Vagina (tissue), 2 donors: ENCODE data around the gene TMTC1. TPM values are rescaled to one million over a fixed set of nuclear protein-coding genes. Genes with fewer than 3 reads are reported as not detected.

Experiments
- DNase-seq, 2 donors: peaks; one replicate each; pipeline ENCODE4 v3.0.0-alpha.2; 2017; ENCODE audit errors: extremely low spot score in 2 of 2
- H3K27ac ChIP-seq: fragments of 200-600 bp; sonication (generic); one replicate; pipeline ENCODE4 v1.5.1; 2019
- H3K27me3 ChIP-seq: fragments of 200-600 bp; sonication (generic); one replicate; pipeline ENCODE4 v1.5.1; 2019
- H3K36me3 ChIP-seq, 2 donors: fragments of 200-600 bp; sonication (generic); one replicate each; pipeline ENCODE4 v1.5.1; 2017 to 2019
- H3K4me1 ChIP-seq: fragments of 200-600 bp; sonication (generic); one replicate; pipeline ENCODE4 v1.5.1; 2019
- H3K4me3 ChIP-seq, 2 donors: fragments of 200-600 bp; sonication (generic); 1 replicate in 1 of 2; 2 replicates in 1 of 2; pipeline ENCODE4 v1.5.1; 2016 to 2019
- H3K9me3 ChIP-seq: fragments of 200-600 bp; sonication (generic); one replicate; pipeline ENCODE4 v1.5.1; 2019
- POLR2A ChIP-seq, 2 donors: fragments of 450-650 bp; IDR thresholded peaks; one replicate each; pipeline ENCODE4 v1.6.1; 2017; ENCODE audit warnings: antibody characterized with exemption in 2 of 2, mild to moderate bottlenecking in 2 of 2, moderate library complexity in 2 of 2
- POLR2AphosphoS5 ChIP-seq, 2 donors: sonication (generic); formaldehyde crosslinking; IDR thresholded peaks; one replicate each; pipeline ENCODE4 v1.9.0; 2017; ENCODE audit warnings: antibody characterized with exemption in 2 of 2, mild to moderate bottlenecking in 2 of 2, low read depth in 1 of 2; ENCODE audit not compliant: insufficient read depth in 1 of 2
- intact Hi-C: fragments of 100-400 bp; cut with DNase I; formaldehyde crosslinking; loops from one replicate; pipeline ENCODE4 v1.15.1; 2023
- total RNA-seq: library from RNA; depleted of rRNA; stranded (reverse); fragments of >200 nt; gene quantifications from one replicate; pipeline ENCODE4 v1.2.3, GENCODE V29; 2016
- TF ChIP-seq, protein P1 (sequence below), 3 experiments: fragments of 450-650 bp in 2 of 3; fragments of 200-600 bp in 1 of 3; sonication (generic) in 1 of 3; IDR thresholded peaks; one replicate each; pipeline ENCODE4 v1.5.1; 2017 to 2019; ENCODE audit warnings: antibody characterized with exemption in 3 of 3, mild to moderate bottlenecking in 2 of 3, moderate library complexity in 2 of 3

The TMTC1 gene
- total RNA-seq, 1 donor from 2014 or later = 63.8 TPM

- no peaks in the 10 kb centered on the region for H3K9me3 ChIP-seq
- DNase-seq = no peak
- H3K4me1 ChIP-seq = peaks cover 22% of the 10 kb centered on the region
- no peaks in the 10 kb centered on the region for H3K27me3 ChIP-seq
- intact Hi-C loops = no loop called here
- no peak overlapping the region for H3K27ac ChIP-seq
- TF ChIP-seq POLR2A (IDR thresholded peaks at IDR 0.05) (no peak), POLR2AphosphoS5 (IDR thresholded peaks at IDR 0.05; ENCODE audit: insufficient read depth in 1 of 2, low read depth in 1 of 2) (no peak)
- TF ChIP-seq, protein P1, sequence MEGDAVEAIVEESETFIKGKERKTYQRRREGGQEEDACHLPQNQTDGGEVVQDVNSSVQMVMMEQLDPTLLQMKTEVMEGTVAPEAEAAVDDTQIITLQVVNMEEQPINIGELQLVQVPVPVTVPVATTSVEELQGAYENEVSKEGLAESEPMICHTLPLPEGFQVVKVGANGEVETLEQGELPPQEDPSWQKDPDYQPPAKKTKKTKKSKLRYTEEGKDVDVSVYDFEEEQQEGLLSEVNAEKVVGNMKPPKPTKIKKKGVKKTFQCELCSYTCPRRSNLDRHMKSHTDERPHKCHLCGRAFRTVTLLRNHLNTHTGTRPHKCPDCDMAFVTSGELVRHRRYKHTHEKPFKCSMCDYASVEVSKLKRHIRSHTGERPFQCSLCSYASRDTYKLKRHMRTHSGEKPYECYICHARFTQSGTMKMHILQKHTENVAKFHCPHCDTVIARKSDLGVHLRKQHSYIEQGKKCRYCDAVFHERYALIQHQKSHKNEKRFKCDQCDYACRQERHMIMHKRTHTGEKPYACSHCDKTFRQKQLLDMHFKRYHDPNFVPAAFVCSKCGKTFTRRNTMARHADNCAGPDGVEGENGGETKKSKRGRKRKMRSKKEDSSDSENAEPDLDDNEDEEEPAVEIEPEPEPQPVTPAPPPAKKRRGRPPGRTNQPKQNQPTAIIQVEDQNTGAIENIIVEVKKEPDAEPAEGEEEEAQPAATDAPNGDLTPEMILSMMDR (IDR thresholded peaks at IDR 0.05) = no peak
- no peaks in the 10 kb centered on the region for H3K36me3 ChIP-seq
- no peak overlapping the region for H3K4me3 ChIP-seq
These were observed 10.7 kb downstream of the TMTC1 start for GRCh38 chr12:29773076-29773475.

GRCh38 chr12:29771786-29772185, 12.0 kb downstream of the TMTC1 start:
- Histone ChIP-seq H3K27ac (no peak overlapping the region), H3K27me3 (no peaks in the 10 kb centered on the region), H3K4me3 (no peak overlapping the region), H3K9me3 (no peaks in the 10 kb centered on the region), H3K36me3 (no peaks in the 10 kb centered on the region), H3K4me1 (peaks cover 18% of the 10 kb centered on the region)
- TF ChIP-seq, protein P1 (IDR thresholded peaks at IDR 0.05) = no peak
- TF ChIP-seq POLR2AphosphoS5 (IDR thresholded peaks at IDR 0.05; ENCODE audit: insufficient read depth in 1 of 2, low read depth in 1 of 2) (no peak), POLR2A (IDR thresholded peaks at IDR 0.05) (no peak)
- no peak for DNase-seq
- intact Hi-C loops = no loop called here

GRCh38 chr12:29771165-29771564, 12.6 kb downstream of the TMTC1 start:
- no peak overlapping the region for H3K27ac ChIP-seq
- no peak for DNase-seq
- intact Hi-C loops = no loop called here
- TF ChIP-seq, protein P1 (IDR thresholded peaks at IDR 0.05) = no peak
- no peak for TF ChIP-seq POLR2A (IDR thresholded peaks at IDR 0.05)
- no peak for TF ChIP-seq POLR2AphosphoS5 (IDR thresholded peaks at IDR 0.05; ENCODE audit: insufficient read depth in 1 of 2, low read depth in 1 of 2)
- H3K27me3 ChIP-seq = no peaks in the 10 kb centered on the region
- H3K36me3 ChIP-seq = no peaks in the 10 kb centered on the region
- no peak overlapping the region for H3K4me3 ChIP-seq
- no peaks in the 10 kb centered on the region for H3K9me3 ChIP-seq
- H3K4me1 ChIP-seq = peaks cover 18% of the 10 kb centered on the region

DNA sequence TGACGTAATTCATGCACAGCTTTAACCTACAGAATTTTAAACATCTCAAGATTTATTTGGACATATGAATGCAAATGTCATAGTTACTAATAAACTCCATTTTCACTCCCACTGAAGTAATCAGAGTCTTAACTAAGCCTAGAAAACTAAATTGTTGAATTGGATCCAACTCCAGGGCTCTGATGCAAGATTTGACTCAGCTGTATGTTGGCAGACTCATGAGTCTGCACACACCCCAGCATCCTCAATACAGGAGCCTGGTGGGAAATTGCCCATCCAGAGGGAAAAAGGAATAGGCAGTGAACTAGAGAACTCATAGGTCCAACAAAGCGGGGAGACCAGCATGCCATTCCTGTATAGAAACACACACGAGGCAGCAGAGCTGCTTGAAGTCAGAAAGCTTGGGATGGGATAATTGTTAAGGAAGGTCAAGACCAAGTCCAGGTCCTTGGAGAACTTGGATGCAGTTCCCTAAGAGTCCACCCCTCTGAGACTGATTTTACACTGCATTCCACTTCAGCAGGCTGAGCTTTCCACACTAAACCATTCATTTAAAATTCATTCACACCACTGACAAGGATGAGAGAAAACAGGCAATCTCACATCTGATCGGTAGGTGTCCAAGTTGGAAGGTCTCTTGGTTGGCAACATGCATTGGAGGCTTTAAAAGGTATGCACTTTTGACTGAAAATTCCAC, 14.4 kb downstream of the TMTC1 start:
- Histone ChIP-seq H3K4me1 (peaks cover 18% of the 10 kb centered on the region), H3K4me3 (no peak overlapping the region), H3K27ac (no peak overlapping the region), H3K36me3 (no peaks in the 10 kb centered on the region), H3K27me3 (no peaks in the 10 kb centered on the region), H3K9me3 (no peaks in the 10 kb centered on the region)
- no peak for DNase-seq
- TF ChIP-seq, protein P1 (IDR thresholded peaks at IDR 0.05) = no peak
- intact Hi-C loops = no loop called here

- no peak for TF ChIP-seq POLR2A (IDR thresholded peaks at IDR 0.05)
- TF ChIP-seq POLR2AphosphoS5 (IDR thresholded peaks at IDR 0.05; ENCODE audit: insufficient read depth in 1 of 2, low read depth in 1 of 2) = no peak
- TF ChIP-seq, protein P1 (IDR thresholded peaks at IDR 0.05) = no peak
- Histone ChIP-seq H3K9me3 (no peaks in the 10 kb centered on the region), H3K27ac (no peak overlapping the region), H3K27me3 (no peaks in the 10 kb centered on the region), H3K36me3 (no peaks in the 10 kb centered on the region), H3K4me1 (peaks cover 22% of the 10 kb centered on the region), H3K4me3 (no peak overlapping the region)
- intact Hi-C loops = no loop called here
- DNase-seq = no peak
These were observed 15.4 kb downstream of the TMTC1 start for GRCh38 chr12:29768372-29768771.
